SU-DHL-6 (cell line): Measurements from ENCODE around the gene SLC17A9.

Experiments
- H2AFZ ChIP-seq: fragments of 200-600 bp; sonication (generic); 2 replicates; pipeline ENCODE4 v1.6.1; 2014; ENCODE audit warnings: low read depth, mild to moderate bottlenecking, moderate library complexity, mixed read lengths, antibody characterized with exemption, low read length; ENCODE audit not compliant: severe bottlenecking
- H3F3A ChIP-seq: fragments of 200-600 bp; shearing (Covaris generic); 2 replicates; pipeline ENCODE4 v1.6.0; 2016; ENCODE audit warnings: antibody characterized with exemption, mild to moderate bottlenecking; ENCODE audit not compliant: insufficient read depth
- H3K27ac ChIP-seq: fragments of 200-600 bp; sonication (generic); 2 replicates; pipeline ENCODE4 v1.5.1; 2016; ENCODE audit warnings: low read depth, mild to moderate bottlenecking, low read length, moderate library complexity, mixed read lengths
- H3K27me3 ChIP-seq: fragments of 200-600 bp; sonication (generic), shearing (Covaris generic); 2 replicates; pipeline ENCODE4 v1.6.0; 2014; ENCODE audit warnings: mild to moderate bottlenecking, low read length
- H3K36me3 ChIP-seq: fragments of 200-600 bp; sonication (generic); 2 replicates; pipeline ENCODE4 v1.6.1; 2014; ENCODE audit warnings: mild to moderate bottlenecking, low read length, mixed read lengths
- H3K4me2 ChIP-seq: fragments of 300-600, 200-600 bp; shearing (Covaris generic), sonication (generic); 2 replicates; pipeline ENCODE4 v1.6.0; 2014; ENCODE audit warnings: low read length, low read depth, mild to moderate bottlenecking; ENCODE audit not compliant: poor library complexity, severe bottlenecking
- H3K4me3 ChIP-seq: fragments of 200-600 bp; sonication (generic); 2 replicates; pipeline ENCODE4 v1.5.1; 2014; ENCODE audit warnings: antibody characterized with exemption, low read length, mild to moderate bottlenecking, mixed read lengths; ENCODE audit not compliant: insufficient read depth, poor library complexity, severe bottlenecking
- H3K79me2 ChIP-seq: fragments of 200-600 bp; sonication (generic); 2 replicates; pipeline ENCODE4 v1.6.1; 2014; ENCODE audit warnings: mild to moderate bottlenecking, low read length, moderate library complexity; ENCODE audit not compliant: insufficient read depth
- H3K9ac ChIP-seq: fragments of 200-600 bp; sonication (generic); 2 replicates; pipeline ENCODE4 v1.7.0; 2014; ENCODE audit warnings: mild to moderate bottlenecking, low read length
- H3K9me2 ChIP-seq: fragments of 200-600 bp; sonication (generic); replicated peaks from 2 replicates; pipeline ENCODE4 v1.6.1; 2014; ENCODE audit warnings: low read length; ENCODE audit not compliant: insufficient read depth
- H3K9me3 ChIP-seq: fragments of 200-600 bp; sonication (generic); 2 replicates; pipeline ENCODE4 v1.6.1; 2014; ENCODE audit warnings: low read length, mixed read lengths; ENCODE audit not compliant: insufficient read depth
- H4K20me1 ChIP-seq: fragments of 200-600 bp; sonication (generic); 2 replicates; pipeline ENCODE4 v1.6.1; 2014; ENCODE audit warnings: low read depth, mild to moderate bottlenecking, antibody characterized with exemption, low read length, moderate library complexity, mixed read lengths
- CTCF ChIP-seq: fragments of 200-600 bp; sonication (generic); IDR thresholded peaks from one replicate; pipeline ENCODE4 v1.5.1; 2017; ENCODE audit warnings: antibody characterized with exemption, mild to moderate bottlenecking, low read length, moderate library complexity; ENCODE audit not compliant: insufficient read depth, poor library complexity, severe bottlenecking
- EZH2phosphoT487 ChIP-seq: fragments of 200-600 bp; sonication (generic), shearing (Covaris generic); conservative IDR thresholded peaks from 2 replicates; pipeline ENCODE4 v1.6.1; 2018; ENCODE audit warnings: mild to moderate bottlenecking, antibody characterized with exemption, low read length, moderate library complexity, mixed read lengths

SLC17A9 gene

GRCh38 chr20:62956387-62957135, 4.1 kb downstream of the SLC17A9 start:
- Histone ChIP-seq H3K27ac (no peak overlapping the region), H3K79me2 (peaks cover 25% of the 10 kb centered on the region), H3K4me2 (no peak overlapping the region), H3K4me3 (no peak overlapping the region), H3F3A (peaks cover 18% of the 10 kb centered on the region), H4K20me1 (no peaks in the 10 kb centered on the region), H3K36me3 (no peaks in the 10 kb centered on the region), H2AFZ (no peak overlapping the region), H3K9me3 (no peaks in the 10 kb centered on the region), H3K9me2 (no peaks in the 10 kb centered on the region), H3K9ac (no peak overlapping the region), H3K27me3 (no peaks in the 10 kb centered on the region)
- no peak for TF ChIP-seq EZH2phosphoT487
- TF ChIP-seq CTCF = no peak

DNA sequence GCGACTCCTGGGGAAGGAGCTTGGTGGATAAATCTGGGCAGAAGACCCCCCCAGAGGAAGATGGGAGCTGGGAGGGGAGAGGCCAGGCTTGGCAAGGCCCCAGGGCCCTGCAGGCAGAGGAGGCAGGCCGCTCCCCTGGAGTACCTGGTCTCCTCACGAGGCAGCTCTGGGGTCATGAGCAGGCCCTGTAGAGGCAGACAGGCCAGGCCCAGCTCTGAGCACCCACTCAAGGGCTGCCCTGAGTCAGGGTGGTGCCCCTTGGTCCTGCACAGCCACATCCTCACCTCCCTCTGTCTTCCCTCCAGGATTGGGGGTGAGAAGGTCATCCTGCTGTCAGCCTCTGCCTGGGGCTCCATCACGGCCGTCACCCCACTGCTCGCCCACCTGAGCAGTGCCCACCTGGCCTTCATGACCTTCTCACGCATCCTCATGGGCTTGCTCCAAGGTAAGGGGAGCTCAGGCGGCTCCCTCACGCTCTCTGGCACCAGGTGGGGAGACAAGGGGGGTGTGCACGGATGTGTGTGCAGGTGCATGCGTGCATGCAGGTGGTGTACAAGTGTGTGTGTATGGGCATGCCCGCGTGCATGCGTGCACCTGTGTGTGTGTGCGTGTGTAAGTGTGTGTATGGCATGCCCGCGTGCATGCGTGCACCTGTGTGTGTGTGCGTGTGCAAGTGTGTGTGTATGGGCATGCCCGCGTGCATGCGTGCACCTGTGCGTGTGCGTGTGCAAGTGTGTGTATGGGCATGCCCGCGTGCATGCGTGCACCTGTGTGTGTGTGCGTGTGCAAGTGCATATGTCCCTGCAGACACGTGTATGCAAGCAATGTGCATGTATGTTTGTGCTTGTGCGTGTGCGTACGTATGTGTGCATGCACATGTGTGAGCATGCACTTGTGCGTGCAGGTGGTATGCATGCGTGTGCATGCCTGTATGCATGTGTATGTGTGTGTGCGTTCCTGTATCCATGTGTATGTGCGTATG, 4.9 kb downstream of the SLC17A9 start:
- Histone ChIP-seq H3K27me3 (no peaks in the 10 kb centered on the region), H3K9me3 (no peaks in the 10 kb centered on the region), H3K4me2 (no peak overlapping the region), H3K9ac (no peak overlapping the region), H4K20me1 (no peaks in the 10 kb centered on the region), H3F3A (peaks cover 16% of the 10 kb centered on the region), H3K9me2 (no peaks in the 10 kb centered on the region), H2AFZ (no peak overlapping the region), H3K4me3 (no peak overlapping the region), H3K36me3 (no peaks in the 10 kb centered on the region), H3K27ac (no peak overlapping the region), H3K79me2 (peaks cover 25% of the 10 kb centered on the region)
- TF ChIP-seq CTCF (no peak), EZH2phosphoT487 (no peak)

DNA sequence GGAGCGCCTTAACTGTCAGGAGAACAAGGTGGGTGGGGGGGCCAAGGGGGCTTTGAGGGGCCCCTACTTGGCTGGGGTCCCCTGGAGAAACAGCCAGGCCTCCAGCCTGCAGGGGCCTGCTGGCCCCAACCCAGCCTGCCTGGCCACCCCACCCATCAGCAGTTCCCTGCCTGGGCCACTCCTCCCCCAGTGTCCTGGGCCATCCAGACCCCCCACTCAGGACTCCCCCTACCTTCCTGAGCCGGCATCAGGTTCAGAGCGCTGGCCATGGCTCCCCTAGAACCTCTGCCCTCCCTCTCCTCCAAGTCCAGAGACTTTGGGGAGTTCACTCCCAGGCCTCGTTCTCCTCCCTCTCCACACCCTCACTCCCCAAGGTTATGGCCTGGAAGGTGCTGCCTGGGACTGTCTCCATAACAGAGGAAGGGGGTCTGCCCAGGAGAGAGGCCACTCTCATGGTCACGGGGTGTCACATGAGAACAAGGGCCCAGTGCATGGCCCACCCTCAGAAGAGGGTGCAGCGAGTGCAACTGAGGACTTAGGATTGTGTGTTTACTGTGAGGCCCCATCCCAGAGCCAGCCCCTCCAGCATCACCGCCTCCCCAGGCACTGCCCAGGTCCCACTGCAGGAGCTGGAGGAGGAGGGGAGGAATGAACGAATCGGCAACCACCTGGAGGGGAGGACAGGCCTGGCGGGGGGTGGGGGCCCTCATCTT, 6.0 kb downstream of the SLC17A9 start:
- H3K9me2 ChIP-seq = no peaks in the 10 kb centered on the region
- no peaks in the 10 kb centered on the region for H3K9me3 ChIP-seq
- H4K20me1 ChIP-seq = no peaks in the 10 kb centered on the region
- H3K4me2 ChIP-seq = no peak overlapping the region
- H3K36me3 ChIP-seq = no peaks in the 10 kb centered on the region
- H3K4me3 ChIP-seq = no peak overlapping the region
- peaks cover 18% of the 10 kb centered on the region; the same call in 1 of the 2 replicates for H3K79me2 ChIP-seq
- H3K9ac ChIP-seq = no peak overlapping the region
- no peak for TF ChIP-seq EZH2phosphoT487
- no peak for TF ChIP-seq CTCF
- no peak overlapping the region for H3K27ac ChIP-seq
- H2AFZ ChIP-seq = no peak overlapping the region
- H3K27me3 ChIP-seq = no peaks in the 10 kb centered on the region
- H3F3A ChIP-seq = peaks cover 13% of the 10 kb centered on the region
